ENCODE measurements around the gene OLR1. TPM values are rescaled to one million over a fixed set of nuclear protein-coding genes. Genes with fewer than 3 reads are reported as not detected.

OLR1 gene
- total RNA-seq, 1 experiment from 2014 or later: 0.12 TPM

- intact Hi-C loops (cut with micrococcal nuclease): no loop called here
- Histone ChIP-seq H2AFZ (ENCODE audit: low read depth, low read length, poor library complexity, severe bottlenecking) (no peak overlapping the region), H4K20me1 (ENCODE audit: insufficient read depth) (no peaks in the 10 kb centered on the region), H3K9me3 (ENCODE audit: control insufficient read depth in 1 of 2, insufficient read depth in 1 of 2, low read depth in 1 of 2, low read length in 2 of 2) (no peaks in the 10 kb centered on the region), H3K9ac (ENCODE audit: low read length) (no peak overlapping the region), H3K4me3 (replicated peaks in 1 of 2; ENCODE audit: low read depth in 1 of 2, low read length in 2 of 2) (no peak overlapping the region), H3K4me1 (ENCODE audit: control insufficient read depth in 1 of 2, insufficient read depth in 2 of 2, low read length in 2 of 2) (no peaks in the 10 kb centered on the region), H3K36me3 (ENCODE audit: control insufficient read depth in 1 of 2, insufficient read depth in 2 of 2, low read length in 2 of 2) (no peaks in the 10 kb centered on the region), H3K27ac (ENCODE audit: low read depth, low read length) (no peak overlapping the region), H3K27me3 (ENCODE audit: insufficient read depth, low read length) (no peaks in the 10 kb centered on the region), H3K4me2 (ENCODE audit: low read length) (no peak overlapping the region), H3K79me2 (ENCODE audit: insufficient read depth, low read length) (no peaks in the 10 kb centered on the region), H3K9me2 (ENCODE audit: insufficient read depth) (no peaks in the 10 kb centered on the region)
- TF ChIP-seq CBX3 (IDR thresholded peaks at IDR 0.05; ENCODE audit: low read depth) (no peak), EGR1 (IDR thresholded peaks at IDR 0.05; ENCODE audit: low read depth) (no peak), CTCF (IDR thresholded peaks at IDR 0.05 in 2 of 3, conservative IDR thresholded peaks at IDR 0.05 in 1 of 3; ENCODE audit: borderline replicate concordance in 1 of 3, insufficient read depth in 1 of 3, low read depth in 2 of 3, low read length in 2 of 3) (no peak), CEBPB (IDR thresholded peaks at IDR 0.05; ENCODE audit: low read depth) (no peak), YY1 (IDR thresholded peaks at IDR 0.05; ENCODE audit: extremely low read depth, insufficient replicate concordance, low read depth, low read length) (no peak), ELF1 (IDR thresholded peaks at IDR 0.05; ENCODE audit: borderline replicate concordance, low read depth) (no peak), EZH2phosphoT487 (IDR thresholded peaks at IDR 0.05; ENCODE audit: borderline replicate concordance) (no peak), POLR2A (IDR thresholded peaks at IDR 0.05; ENCODE audit: borderline replicate concordance, extremely low read depth, insufficient read depth, insufficient read length) (no peak), RAD21 (IDR thresholded peaks at IDR 0.05; ENCODE audit: low read depth) (no peak)
- ChIA-PET CTCF (no interaction called here), RAD21 (ENCODE audit: low non-redundant PET in 1 of 2, low total read pairs in 2 of 2, uncharacterized antibody in 2 of 2, unreplicated experiment in 2 of 2) (no interaction called here), POLR2A (no interaction called here)
- DNase-seq (ENCODE audit: low read depth, low spot score) (no peak), ATAC-seq (no peak)
- no TSS peak for BruUV-seq (replicated peaks)
Measured at GRCh38 chr12:10113075-10113474, 58.9 kb downstream of the OLR1 start.

- no peak overlapping the region for H3K27ac ChIP-seq (ENCODE audit: low read depth, low read length)
- no peaks in the 10 kb centered on the region for H4K20me1 ChIP-seq (ENCODE audit: insufficient read depth)
- ChIA-PET RAD21 (ENCODE audit: low non-redundant PET in 1 of 2, low total read pairs in 2 of 2, uncharacterized antibody in 2 of 2, unreplicated experiment in 2 of 2) (no interaction called here), POLR2A (no interaction called here), CTCF (no interaction called here)
- intact Hi-C loops (cut with micrococcal nuclease): no loop called here
- no peak overlapping the region for H3K4me2 ChIP-seq (ENCODE audit: low read length)
- H3K4me3 ChIP-seq (replicated peaks in 1 of 2; ENCODE audit: low read depth in 1 of 2, low read length in 2 of 2): no peak overlapping the region
- H3K9ac ChIP-seq (ENCODE audit: low read length): no peak overlapping the region
- DNase-seq (ENCODE audit: low read depth, low spot score): no peak
- H3K27me3 ChIP-seq (ENCODE audit: insufficient read depth, low read length): no peaks in the 10 kb centered on the region
- no peak for ATAC-seq
- no peak overlapping the region for H2AFZ ChIP-seq (ENCODE audit: low read depth, low read length, poor library complexity, severe bottlenecking)
- H3K9me2 ChIP-seq (ENCODE audit: insufficient read depth): no peaks in the 10 kb centered on the region
- BruUV-seq (replicated peaks): no TSS peak
- no peaks in the 10 kb centered on the region for H3K4me1 ChIP-seq (ENCODE audit: control insufficient read depth in 1 of 2, insufficient read depth in 2 of 2, low read length in 2 of 2)
- H3K79me2 ChIP-seq (ENCODE audit: insufficient read depth, low read length): no peaks in the 10 kb centered on the region
- no peaks in the 10 kb centered on the region for H3K36me3 ChIP-seq (ENCODE audit: control insufficient read depth in 1 of 2, insufficient read depth in 2 of 2, low read length in 2 of 2)
- no peaks in the 10 kb centered on the region for H3K9me3 ChIP-seq (ENCODE audit: control insufficient read depth in 1 of 2, insufficient read depth in 1 of 2, low read depth in 1 of 2, low read length in 2 of 2)
- no peak for TF ChIP-seq ZBTB33 (IDR thresholded peaks at IDR 0.05; ENCODE audit: extremely low read depth, insufficient replicate concordance, low read length)
- no peak for TF ChIP-seq SIN3A (IDR thresholded peaks at IDR 0.05; ENCODE audit: low read depth)
- no peak for TF ChIP-seq JUND (IDR thresholded peaks at IDR 0.05)
- TF ChIP-seq ELF1 (IDR thresholded peaks at IDR 0.05; ENCODE audit: borderline replicate concordance, low read depth): no peak
- no peak for TF ChIP-seq ZFX (IDR thresholded peaks at IDR 0.05)
- TF ChIP-seq EZH2 (IDR thresholded peaks at IDR 0.05): no peak
- TF ChIP-seq EZH2phosphoT487 (IDR thresholded peaks at IDR 0.05; ENCODE audit: borderline replicate concordance): no peak
- TF ChIP-seq FOSL1 (IDR thresholded peaks at IDR 0.05; ENCODE audit: low read depth): no peak
- no peak for TF ChIP-seq CEBPB (IDR thresholded peaks at IDR 0.05; ENCODE audit: low read depth)
- no peak for TF ChIP-seq CTCF (IDR thresholded peaks at IDR 0.05 in 2 of 3, conservative IDR thresholded peaks at IDR 0.05 in 1 of 3; ENCODE audit: borderline replicate concordance in 1 of 3, insufficient read depth in 1 of 3, low read depth in 2 of 3, low read length in 2 of 3)
- no peak for TF ChIP-seq SP1 (IDR thresholded peaks at IDR 0.05; ENCODE audit: low read depth)
- no peak for TF ChIP-seq EGR1 (IDR thresholded peaks at IDR 0.05; ENCODE audit: low read depth)
Measured at GRCh38 chr12:10111451-10111850, 60.5 kb downstream of the OLR1 start.

Measured in HCT116 (cell line).